Right cardiac atrium (tissue), 5 donors: ENCODE measurements around the gene CARD14. TPM values are rescaled to one million over a fixed set of nuclear protein-coding genes. Genes with fewer than 3 reads are reported as not detected.

ENCODE experiments used
- ATAC-seq, 2 donors: fragments of 200-7000 bp; cut with Tn5 transposase; one replicate each; pipeline versions ENCODE4 v1.8.0 to v1.9.1; 2020; ENCODE audit warnings: moderate library complexity in 2 of 2, mild to moderate bottlenecking in 1 of 2
- DNase-seq, 3 donors: peaks; one replicate each; pipeline ENCODE4 v3.0.0-alpha.2; 2020
- H3K27ac ChIP-seq: one replicate; pipeline ENCODE4 v1.5.1; 2013; ENCODE audit warnings: mild to moderate bottlenecking, low read length, control low read depth, moderate library complexity
- H3K27me3 ChIP-seq: one replicate; pipeline ENCODE4 v1.6.1; 2013; ENCODE audit not compliant: control insufficient read depth, insufficient read depth
- H3K4me1 ChIP-seq: one replicate; pipeline ENCODE4 v1.6.1; 2013; ENCODE audit warnings: low read length; ENCODE audit not compliant: control insufficient read depth, insufficient read depth
- H3K4me3 ChIP-seq: one replicate; pipeline ENCODE4 v1.5.1; 2013; ENCODE audit warnings: low read length, control low read depth
- H3K9me3 ChIP-seq: one replicate; pipeline ENCODE4 v1.6.1; 2013; ENCODE audit warnings: low read length; ENCODE audit not compliant: control insufficient read depth
- WGBS: extraction: QIAGEN DNeasy Blood & Tissue Kit; methylation state at CpG from one replicate; pipeline ENCODE4 v1.1.7; 2013; 5-methylcytosine and 5-hydroxymethylcytosine counted together
- intact Hi-C, 4 donors: fragments of 100-400 bp; cut with DNase I; formaldehyde crosslinking; loops; one replicate each; pipeline versions ENCODE4 v1.11.0 to v1.14.0; 2022 to 2023
- polyA plus RNA-seq: library from polyadenylated mRNA; stranded (reverse); fragments of 200-250 nt; gene quantifications from one replicate; pipeline ENCODE4 v1.2.3, GENCODE V29; 2013
- total RNA-seq, 4 donors: library from RNA; stranded (reverse); fragmentation: NEBNext Ultra II Directional; extraction: Animal tissue kit (Norgen Biotek cat#: 25700); gene quantifications; one replicate each; pipeline ENCODE4 v1.2.1, GENCODE V29; 2021
- donor health status: healthy with polysubstance abuse.
- donor health status: DM: no; HTN: yes; CAD: no.
- donor health status: DM: no; HTN: no; CAD: no.
- donor health status: DM: no; HTN: yes; CAD: no; lungs with severe emphysema.
- donor health status: DM: yes; HTN: yes; CAD: no.

CARD14 gene
- total and polyA plus RNA-seq, 5 donors, result 0.05 to 0.20 (median 0.14) TPM; not detected in 2

- Histone ChIP-seq H3K9me3 (no peaks in the 10 kb centered on the region), H3K4me1 (no peaks in the 10 kb centered on the region), H3K27ac (no peak overlapping the region), H3K4me3 (no peak overlapping the region), H3K27me3 (no peaks in the 10 kb centered on the region)
- ATAC-seq, result no peak
- intact Hi-C loops, result no loop called here
- DNase-seq, result peak in 2 of 3 donors; percentile 44 to 49
- WGBS, result 94% methylated on average over 8 of the region's 8 CpGs
Observed at GRCh38 chr17:80246726-80247125, 76.9 kb downstream of the CARD14 start.

- DNase-seq (peak in 2 of 3 donors; percentile 37 to 44), ATAC-seq (no peak)
- Histone ChIP-seq H3K4me1 (no peaks in the 10 kb centered on the region), H3K4me3 (no peak overlapping the region), H3K27me3 (no peaks in the 10 kb centered on the region), H3K9me3 (no peaks in the 10 kb centered on the region), H3K27ac (no peak overlapping the region)
- 94% methylated on average over 17 of the region's 17 CpGs for WGBS
- intact Hi-C loops, result no loop called here
Observed at GRCh38 chr17:80247561-80247960, 77.7 kb downstream of the CARD14 start.

GRCh38 chr17:80248001-80248893, 78.4 kb downstream of the CARD14 start:
- DNase-seq, result peak in 2 of 3 donors; percentile 26 to 47
- Histone ChIP-seq H3K27me3 (no peaks in the 10 kb centered on the region), H3K27ac (no peak overlapping the region), H3K4me1 (no peaks in the 10 kb centered on the region), H3K9me3 (no peaks in the 10 kb centered on the region), H3K4me3 (no peak overlapping the region)
- no peak for ATAC-seq
- 96% methylated on average over 23 of the region's 23 CpGs for WGBS
- intact Hi-C loops, result no loop called here

DNA sequence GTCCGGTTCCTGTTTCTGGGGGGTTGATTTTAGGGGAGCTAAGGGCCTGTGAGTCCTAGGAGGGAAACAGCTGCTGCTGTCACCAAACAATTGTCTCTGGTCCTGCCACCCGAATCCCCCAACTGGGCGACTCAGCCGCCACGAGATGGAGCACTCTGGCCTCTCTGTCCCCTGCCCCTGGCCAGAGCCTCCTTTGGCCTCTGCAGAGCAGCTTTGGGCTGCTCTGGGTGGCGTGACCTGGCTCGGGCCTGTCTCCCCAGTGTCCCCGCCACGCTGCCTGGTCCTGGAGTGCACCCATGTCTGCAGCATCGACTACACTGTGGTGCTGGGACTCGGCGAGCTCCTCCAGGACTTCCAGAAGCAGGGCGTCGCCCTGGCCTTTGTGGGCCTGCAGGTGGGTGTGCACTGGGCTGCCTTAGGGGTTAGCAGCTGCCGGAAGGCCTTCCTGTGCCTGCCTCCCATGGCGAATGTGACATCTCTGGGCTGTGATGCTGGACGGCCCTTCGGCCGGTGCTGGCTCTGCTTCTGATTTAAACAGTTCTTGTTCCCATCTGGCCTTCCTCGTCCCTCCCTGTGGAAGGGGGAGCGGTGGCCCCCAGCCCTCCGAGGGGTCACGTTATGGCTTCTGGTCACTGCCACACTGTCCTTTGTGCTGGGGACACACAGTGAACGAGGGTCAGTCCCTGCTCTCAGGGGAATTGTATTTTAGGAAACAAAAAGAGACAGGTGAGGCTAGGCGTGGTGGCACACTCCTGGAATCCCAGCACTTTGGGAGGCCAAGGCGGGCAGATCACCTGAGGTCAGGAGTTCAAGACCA, 79.3 kb downstream of the CARD14 start:
- no peaks in the 10 kb centered on the region for H3K4me1 ChIP-seq
- no peak overlapping the region for H3K4me3 ChIP-seq
- intact Hi-C loops, result no loop called here
- H3K27ac ChIP-seq, result no peak overlapping the region
- H3K9me3 ChIP-seq, result no peaks in the 10 kb centered on the region
- 91% methylated on average over 26 of the region's 26 CpGs for WGBS
- DNase-seq, result peak in 1 of 3 donors; percentile 29
- ATAC-seq, result no peak
- H3K27me3 ChIP-seq, result no peaks in the 10 kb centered on the region

DNA sequence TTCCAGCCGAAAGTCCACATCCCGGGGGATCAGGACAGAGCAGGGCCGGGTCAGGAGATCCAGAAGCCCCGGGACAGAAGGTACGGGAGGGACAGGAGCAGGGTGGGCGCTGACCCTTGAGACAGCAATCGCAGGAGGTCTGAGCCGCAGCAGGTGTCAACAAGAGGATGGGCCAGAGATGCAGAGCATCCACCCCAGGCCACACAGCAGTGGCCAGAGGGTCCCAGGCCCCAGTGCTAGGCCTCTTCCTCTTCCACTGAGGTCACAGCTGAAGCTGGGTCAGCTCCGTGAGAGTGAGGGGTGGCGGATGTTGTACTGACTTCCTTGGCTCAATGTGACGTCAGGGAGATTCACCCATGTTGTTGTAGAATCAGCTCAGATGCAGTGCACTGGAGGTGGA, 82.1 kb downstream of the CARD14 start:
- Histone ChIP-seq H3K4me3 (no peak overlapping the region), H3K27ac (no peak overlapping the region), H3K4me1 (no peaks in the 10 kb centered on the region), H3K27me3 (no peaks in the 10 kb centered on the region), H3K9me3 (no peaks in the 10 kb centered on the region)
- peak in 2 of 3 donors; percentile 6 to 22 for DNase-seq
- no peak for ATAC-seq
- intact Hi-C loops, result loop anchor here in 1 of 4 donors (10.0 kb wide), 1 partner anchor 403 kb away; no protein-coding TSS in a partner anchor
- WGBS, result 88% methylated on average over 11 of the region's 11 CpGs

- H3K27me3 ChIP-seq, result no peaks in the 10 kb centered on the region
- intact Hi-C loops, result loop anchor here in 1 of 4 donors (10.0 kb wide), 1 partner anchor 402 kb away; no protein-coding TSS in a partner anchor
- no peaks in the 10 kb centered on the region for H3K9me3 ChIP-seq
- DNase-seq (peak in 2 of 3 donors; percentile 69 to 72), ATAC-seq (peak in 1 of 2 donors; percentile 54)
- 58% methylated on average over 13 of the region's 13 CpGs for WGBS
- no peak overlapping the region for H3K4me3 ChIP-seq
- no peaks in the 10 kb centered on the region for H3K4me1 ChIP-seq
- no peak overlapping the region for H3K27ac ChIP-seq
Observed at GRCh38 chr17:80252871-80253270, 83.0 kb downstream of the CARD14 start.

DNA sequence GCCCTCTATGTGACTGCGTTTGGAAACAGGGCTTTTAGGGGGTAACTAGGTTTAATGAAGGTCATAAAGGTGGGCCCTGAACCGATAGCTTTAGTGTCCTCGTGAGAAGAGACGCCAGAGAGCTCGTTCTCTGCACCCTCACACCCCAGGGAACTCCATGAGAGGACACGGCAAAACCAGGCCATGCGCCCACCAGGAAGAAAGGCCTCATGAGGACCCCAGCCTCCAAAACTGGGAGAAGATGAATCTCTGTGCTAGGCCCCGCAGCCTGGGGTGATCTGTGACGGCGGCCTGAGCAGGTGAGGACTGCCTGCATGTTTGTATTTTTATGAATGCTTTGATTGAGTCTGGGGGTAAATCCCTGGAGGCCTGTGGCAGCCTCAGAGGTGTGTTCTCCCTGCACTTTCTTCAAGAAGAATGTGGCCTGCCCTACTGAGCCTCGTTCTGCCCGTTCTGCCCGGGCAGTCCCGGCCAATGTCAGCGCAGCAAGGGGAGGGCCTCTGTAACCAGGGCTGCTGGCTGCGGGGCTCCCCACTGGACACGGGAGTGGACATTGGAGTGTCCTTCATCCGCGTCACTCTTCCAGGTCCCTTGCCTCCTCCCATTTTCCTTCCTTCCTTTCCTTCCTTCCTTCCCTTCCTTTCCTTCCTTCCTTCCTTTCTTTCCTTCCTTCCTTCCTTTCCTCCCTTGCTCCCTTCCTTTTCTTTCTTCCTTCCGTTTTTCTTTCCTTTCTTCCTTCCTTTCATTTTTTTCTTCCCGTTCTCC, 84.0 kb downstream of the CARD14 start:
- ATAC-seq (no peak), DNase-seq (peak in 2 of 3 donors; percentile 46 to 48)
- H3K27ac ChIP-seq, result no peak overlapping the region
- no peaks in the 10 kb centered on the region for H3K9me3 ChIP-seq
- H3K4me1 ChIP-seq, result no peaks in the 10 kb centered on the region
- intact Hi-C loops, result loop anchor here in 1 of 4 donors (10.0 kb wide), 1 partner anchor 401 kb away; no protein-coding TSS in a partner anchor
- no peaks in the 10 kb centered on the region for H3K27me3 ChIP-seq
- 85% methylated on average over 21 of the region's 21 CpGs for WGBS
- no peak overlapping the region for H3K4me3 ChIP-seq

DNA sequence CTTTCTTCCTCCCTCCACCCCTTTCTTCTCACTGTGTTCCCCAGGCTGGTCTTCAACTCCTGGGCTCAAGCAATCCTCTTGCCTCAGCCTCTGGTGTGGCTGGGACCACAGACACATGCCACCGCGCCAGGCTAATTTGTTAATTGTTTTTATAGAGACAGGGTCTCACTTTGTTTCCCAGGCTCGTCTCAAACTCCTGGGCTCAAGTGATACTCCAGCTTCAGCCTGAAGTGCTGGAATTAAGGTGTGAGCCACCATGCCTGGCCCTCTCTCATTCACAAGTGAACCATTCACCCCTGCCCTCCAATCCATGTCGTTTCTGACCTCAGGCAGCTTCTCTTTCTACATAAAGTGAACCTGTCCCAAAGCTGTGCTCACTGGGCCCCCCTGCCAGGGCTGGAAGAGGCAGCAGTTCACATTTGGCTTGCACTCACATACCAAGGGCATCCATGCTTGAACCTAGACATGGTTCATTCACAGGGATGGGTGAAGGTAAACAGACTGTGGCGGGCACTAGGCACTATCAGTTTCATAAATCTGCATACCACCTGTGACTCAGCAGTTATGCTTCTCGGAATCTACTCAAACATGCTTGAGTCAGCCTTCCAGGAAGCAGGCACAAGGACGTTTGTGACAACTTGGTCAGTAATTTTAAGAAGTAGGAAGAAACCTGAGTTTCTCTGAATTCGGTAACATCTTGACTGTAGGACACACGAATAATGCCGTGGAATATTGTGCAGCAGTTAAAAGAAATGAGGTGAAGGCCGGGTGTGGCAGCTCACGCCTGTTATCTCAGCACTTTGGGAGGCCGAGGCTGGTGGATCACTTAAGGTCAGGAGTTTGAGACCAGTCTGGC, 84.8 kb downstream of the CARD14 start:
- Histone ChIP-seq H3K4me3 (no peak overlapping the region), H3K27ac (no peak overlapping the region), H3K27me3 (no peaks in the 10 kb centered on the region), H3K4me1 (no peaks in the 10 kb centered on the region), H3K9me3 (no peaks in the 10 kb centered on the region)
- intact Hi-C loops, result loop anchor here in 1 of 4 donors (10.0 kb wide), 1 partner anchor 400 kb away; no protein-coding TSS in a partner anchor
- peak in 2 of 3 donors; percentile 9 to 25 for DNase-seq
- WGBS, result 76% methylated on average over 13 of the region's 13 CpGs
- peak in 1 of 2 donors; percentile 37 for ATAC-seq

- Histone ChIP-seq H3K9me3 (no peaks in the 10 kb centered on the region), H3K4me1 (no peaks in the 10 kb centered on the region), H3K4me3 (no peak overlapping the region), H3K27ac (no peak overlapping the region), H3K27me3 (no peaks in the 10 kb centered on the region)
- intact Hi-C loops, result loop anchor here in 1 of 4 donors (10.0 kb wide), 1 partner anchor 399 kb away; no protein-coding TSS in a partner anchor
- peak in 2 of 3 donors; percentile 13 to 14 for DNase-seq
- ATAC-seq, result no peak
- 95% methylated on average over 5 of the region's 5 CpGs for WGBS
Observed at GRCh38 chr17:80256034-80256350, 86.2 kb downstream of the CARD14 start.
